Left colon (tissue), 2 donors: ENCODE data around the gene AQP10. TPM values are rescaled to one million over a fixed set of nuclear protein-coding genes. Genes with fewer than 3 reads are reported as not detected.
"Not testable (repeated sequence)": the region's sequence is repeated elsewhere in the genome, so short reads cannot be mapped to it uniquely, and the experiment has no call there.

ENCODE experiments used
- ATAC-seq: fragments of 200-7000 bp; cut with Tn5 transposase; one replicate; pipeline ENCODE4 v1.9.1; 2020; ENCODE audit warnings: mild to moderate bottlenecking, moderate library complexity
- DNase-seq, 2 donors: peaks; one replicate each; pipeline ENCODE4 v3.0.0-alpha.2; 2020
- intact Hi-C, 2 donors: fragments of 100-400 bp; cut with DNase I in 1 of 2; cut with micrococcal nuclease in 1 of 2; formaldehyde crosslinking; loops; one replicate each; pipeline versions ENCODE4 v1.11.2 to v1.14.0; 2022; cut with DNase I, micrococcal nuclease
- total RNA-seq, 2 donors: library from RNA; stranded (reverse); fragmentation: NEBNext Ultra II Directional; extraction: Animal tissue kit (Norgen Biotek cat#: 25700); gene quantifications; one replicate each; pipeline ENCODE4 v1.2.1, GENCODE V29; 2021
- donor health status: DM: no; HTN: no; CAD: no.
- donor health status: DM: yes; HTN: yes; CAD: no.

The AQP10 gene
- total RNA-seq, 2 donors from 2014 or later, result not detected

DNA sequence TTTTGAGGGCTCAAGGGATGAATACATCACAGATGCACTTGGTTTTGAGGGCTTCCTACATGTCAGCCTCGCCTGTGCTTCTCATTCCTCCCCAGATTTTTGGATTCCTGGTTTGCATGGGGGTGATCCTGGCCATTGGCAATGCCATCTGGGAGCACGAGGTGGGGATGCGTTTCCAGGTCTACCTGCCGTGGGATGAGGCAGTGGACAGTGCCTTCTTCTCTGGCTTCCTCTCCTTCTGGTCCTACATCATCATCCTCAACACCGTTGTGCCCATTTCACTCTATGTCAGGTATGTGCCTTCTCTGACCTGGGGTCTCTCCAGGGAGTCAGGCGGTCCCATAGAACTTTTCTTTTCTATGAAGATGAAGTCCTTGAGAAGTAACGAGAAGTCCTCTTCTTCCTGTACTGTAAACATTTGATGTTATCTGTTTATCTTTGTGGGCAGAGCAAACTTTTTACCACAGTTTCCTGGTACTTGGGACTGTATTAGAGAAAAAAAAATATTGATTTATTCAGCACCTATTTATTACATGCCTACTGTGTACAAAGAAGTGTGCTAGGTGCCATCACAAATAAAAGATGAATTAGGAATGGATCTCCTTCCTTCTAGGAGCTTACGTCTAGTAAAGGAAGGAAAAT is 16.5 kb downstream of the AQP10 start:
- DNase-seq (no peak), ATAC-seq (no peak)
- intact Hi-C loops, result no loop called here

DNA sequence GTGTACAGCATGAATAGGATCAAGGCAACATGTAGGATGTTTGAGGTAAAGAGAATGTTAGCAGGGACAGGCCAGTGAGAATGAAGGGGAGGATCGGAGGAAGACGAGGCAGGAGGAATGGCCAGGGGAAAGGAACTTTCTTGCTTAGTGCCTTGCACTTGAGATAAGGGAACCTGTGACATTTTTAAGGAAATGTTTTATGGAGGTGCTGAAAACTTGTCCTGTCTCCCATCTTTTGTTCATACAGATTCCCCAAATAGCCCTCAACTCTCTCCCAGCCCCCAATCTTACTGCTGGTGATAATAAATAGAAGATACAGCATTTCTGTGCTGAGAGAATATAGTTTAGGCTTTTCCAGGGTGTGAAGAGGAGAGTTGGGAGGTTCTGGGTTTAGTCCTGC is 18.0 kb downstream of the AQP10 start:
- intact Hi-C loops, result no loop called here
- ATAC-seq (no peak), DNase-seq (no peak)

DNA sequence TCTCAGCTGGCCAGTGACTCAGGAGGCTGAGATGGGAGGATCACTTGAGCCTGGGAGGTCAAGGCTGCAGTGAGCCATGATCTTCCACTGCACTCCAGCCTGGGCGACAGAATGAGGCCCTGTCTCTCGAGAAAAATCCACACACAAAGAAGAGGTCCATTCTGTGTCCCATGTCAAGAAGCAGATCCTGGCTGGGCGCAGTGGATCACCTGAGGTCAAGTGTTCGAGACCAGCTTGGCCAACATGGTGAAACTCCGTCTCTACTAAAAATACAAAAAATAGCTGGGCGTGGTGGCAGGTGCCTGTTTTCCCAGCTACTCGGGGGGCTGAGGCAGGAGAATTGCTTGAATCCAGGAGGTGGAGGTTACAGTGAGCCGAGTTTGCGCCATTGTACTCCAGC is 20.5 kb downstream of the AQP10 start:
- ATAC-seq, intact Hi-C loops, DNase-seq: not testable (repeated sequence)

DNA sequence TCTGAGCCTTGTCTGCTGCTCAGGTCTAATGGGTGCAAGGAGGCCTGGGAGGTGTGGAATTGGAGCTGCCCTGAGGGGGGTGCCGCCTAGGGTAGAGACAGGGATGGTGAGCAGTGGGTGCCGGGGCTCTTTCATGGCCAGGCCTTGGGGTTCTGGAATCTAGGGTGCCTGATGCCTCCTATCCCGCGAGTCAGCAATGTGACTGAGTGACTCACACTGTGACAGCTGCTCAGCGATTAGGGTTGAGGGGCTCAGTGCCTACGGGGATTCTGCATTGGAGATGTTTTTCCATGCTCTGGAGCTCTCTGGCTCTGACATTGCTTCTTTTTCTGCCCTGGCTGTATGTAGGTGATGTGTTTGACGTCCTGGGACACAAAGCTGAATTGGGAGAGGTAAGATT is 21.2 kb downstream of the AQP10 start:
- DNase-seq (no peak), ATAC-seq (no peak)
- intact Hi-C loops, result no loop called here

DNA sequence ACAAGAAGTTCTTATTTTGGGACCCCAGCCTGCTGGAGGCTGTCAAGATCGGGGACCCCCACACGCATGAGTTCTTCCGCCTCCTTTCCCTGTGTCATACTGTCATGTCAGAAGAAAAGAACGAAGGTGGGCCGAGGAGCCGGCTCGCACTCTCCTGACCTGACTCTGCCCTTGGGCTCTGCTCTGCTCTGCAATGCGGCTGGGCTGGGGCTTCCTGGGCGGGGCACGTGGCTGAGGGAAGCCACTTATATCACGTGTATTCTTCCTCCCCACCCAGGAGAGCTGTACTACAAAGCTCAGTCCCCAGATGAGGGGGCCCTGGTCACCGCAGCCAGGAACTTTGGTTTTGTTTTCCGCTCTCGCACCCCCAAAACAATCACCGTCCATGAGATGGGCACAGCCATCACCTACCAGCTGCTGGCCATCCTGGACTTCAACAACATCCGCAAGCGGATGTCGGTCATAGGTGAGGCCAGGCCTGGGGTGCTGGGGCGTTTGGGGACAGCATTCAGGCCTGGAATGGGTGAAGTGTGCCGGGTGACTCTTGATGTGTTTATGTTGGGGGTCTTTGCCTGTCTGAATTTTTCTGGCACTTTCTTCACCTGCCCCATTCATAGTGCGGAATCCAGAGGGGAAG is 22.1 kb downstream of the AQP10 start:
- DNase-seq (peak in 1 of 2 donors; percentile 42), ATAC-seq (peak; percentile 48)
- intact Hi-C loops, result no loop called here

DNA sequence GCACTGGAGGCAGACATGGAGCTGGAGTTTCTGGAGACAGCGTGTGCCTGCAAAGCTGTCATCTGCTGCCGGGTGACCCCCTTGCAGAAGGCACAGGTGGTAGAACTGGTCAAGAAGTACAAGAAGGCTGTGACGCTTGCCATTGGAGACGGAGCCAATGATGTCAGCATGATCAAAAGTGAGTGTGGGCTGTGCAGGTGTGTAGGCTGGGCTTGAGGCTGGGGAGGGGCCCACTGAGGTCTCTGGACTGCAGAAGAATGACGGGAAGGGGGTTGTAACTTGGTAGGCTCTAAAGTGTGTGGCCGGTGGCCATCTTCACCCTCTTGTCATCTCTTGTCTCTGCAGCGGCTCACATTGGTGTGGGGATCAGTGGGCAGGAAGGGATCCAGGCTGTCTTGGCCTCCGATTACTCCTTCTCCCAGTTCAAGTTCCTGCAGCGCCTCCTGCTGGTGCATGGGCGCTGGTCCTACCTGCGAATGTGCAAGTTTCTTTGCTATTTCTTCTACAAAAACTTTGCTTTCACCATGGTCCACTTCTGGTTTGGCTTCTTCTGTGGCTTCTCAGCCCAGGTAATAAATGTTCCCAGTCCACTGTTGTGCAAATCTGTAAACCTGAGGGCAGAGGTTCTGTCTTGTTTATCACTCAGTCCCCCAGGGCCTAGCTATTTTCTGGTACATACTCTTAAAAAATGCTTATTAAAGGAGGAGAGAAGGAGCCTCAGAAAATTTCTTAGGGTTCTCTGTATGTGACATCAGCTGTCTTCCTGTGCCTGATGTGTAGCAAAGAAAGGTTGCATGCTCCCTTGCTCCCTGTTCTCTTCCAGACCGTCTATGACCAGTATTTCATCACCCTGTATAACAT is 24.3 kb downstream of the AQP10 start:
- intact Hi-C loops, result no loop called here
- ATAC-seq (no peak), DNase-seq (peak in 1 of 2 donors; percentile 56)

DNA sequence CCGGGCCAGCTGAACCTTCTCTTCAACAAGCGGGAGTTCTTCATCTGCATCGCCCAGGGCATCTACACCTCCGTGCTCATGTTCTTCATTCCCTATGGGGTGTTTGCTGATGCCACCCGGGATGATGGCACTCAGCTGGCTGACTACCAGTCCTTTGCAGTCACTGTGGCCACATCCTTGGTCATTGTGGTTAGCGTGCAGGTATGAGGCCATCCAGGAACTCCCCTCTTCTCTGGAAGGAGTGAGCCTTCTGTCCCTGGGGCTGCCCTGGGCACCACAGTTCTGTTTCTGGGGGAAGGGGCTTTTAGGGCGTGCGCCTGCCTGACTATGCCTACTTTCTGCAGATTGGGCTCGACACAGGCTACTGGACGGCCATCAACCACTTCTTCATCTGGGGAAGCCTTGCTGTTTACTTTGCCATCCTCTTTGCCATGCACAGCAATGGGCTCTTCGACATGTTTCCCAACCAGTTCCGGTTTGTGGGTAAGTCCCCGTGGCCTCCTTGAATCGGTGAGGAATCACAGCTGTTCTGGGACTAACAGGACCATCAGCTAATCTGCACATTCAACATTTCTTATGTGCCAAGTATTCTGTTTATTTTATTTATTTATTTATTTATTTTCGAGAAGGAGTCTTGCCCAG is 25.5 kb downstream of the AQP10 start:
- ATAC-seq (no peak), DNase-seq (no peak)
- intact Hi-C loops, result no loop called here

DNA sequence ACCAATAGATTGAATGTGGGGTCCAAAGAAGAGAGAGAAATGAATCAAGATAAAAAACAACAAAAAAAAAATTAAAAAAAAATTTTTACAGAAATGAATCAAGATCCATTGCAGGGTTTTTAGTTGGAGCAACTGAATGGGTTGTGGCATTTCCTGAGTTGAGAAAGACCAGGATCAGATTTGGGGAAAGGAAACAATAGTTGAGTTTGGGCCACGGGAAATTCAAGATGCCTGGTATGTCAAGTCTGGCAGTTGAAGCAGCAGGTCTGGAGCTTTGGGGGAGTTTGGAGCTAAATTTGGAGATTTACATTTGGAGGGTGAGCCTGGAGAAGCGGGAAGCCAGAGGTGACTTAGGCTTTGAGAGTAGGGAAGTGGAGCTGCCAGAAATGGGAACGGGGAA is 27.1 kb downstream of the AQP10 start:
- ATAC-seq (no peak), DNase-seq (no peak)
- intact Hi-C loops, result no loop called here

DNA sequence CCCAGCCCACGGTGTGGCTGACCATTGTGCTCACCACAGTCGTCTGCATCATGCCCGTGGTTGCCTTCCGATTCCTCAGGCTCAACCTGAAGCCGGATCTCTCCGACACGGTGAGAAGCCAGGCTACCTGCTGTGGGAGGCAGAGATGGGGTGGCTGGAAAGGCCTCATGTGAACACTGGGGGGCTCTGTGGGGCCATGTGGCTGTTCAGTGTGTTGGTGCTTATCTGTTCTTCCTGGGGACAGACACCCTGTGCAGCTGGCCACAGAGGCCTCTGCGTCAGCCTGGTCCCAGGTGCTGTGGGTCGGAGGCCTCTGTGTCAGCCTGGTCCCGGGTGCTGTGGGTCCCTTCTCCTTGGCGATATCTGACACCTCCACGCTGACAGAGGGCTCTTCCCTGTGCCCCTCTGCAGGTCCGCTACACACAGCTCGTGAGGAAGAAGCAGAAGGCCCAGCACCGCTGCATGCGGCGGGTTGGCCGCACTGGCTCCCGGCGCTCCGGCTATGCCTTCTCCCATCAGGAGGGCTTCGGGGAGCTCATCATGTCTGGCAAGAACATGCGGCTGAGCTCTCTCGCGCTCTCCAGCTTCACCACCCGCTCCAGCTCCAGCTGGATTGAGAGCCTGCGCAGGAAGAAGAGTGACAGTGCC is 27.7 kb downstream of the AQP10 start:
- no peak for DNase-seq
- intact Hi-C loops, result no loop called here
- no peak for ATAC-seq

DNA sequence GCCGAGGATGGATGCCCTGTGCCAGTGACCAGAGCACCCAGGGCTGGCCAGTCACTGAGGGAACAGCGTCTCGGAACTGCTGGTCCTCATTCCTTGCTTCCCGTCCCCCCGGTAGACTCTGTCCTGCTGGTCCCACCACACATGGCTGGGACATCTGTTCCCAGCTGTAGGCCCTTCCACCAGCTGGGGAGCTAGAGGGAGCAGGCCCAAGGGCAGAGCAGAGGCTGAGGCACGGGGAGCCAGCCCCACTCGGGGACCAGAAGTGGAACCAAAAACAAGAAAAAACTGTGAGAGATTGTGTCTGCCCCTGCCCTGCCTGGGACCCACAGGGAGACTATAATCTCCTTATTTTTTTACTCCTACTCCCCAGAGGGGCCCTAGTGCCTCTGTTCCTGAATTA is 28.2 kb downstream of the AQP10 start:
- ATAC-seq (no peak), DNase-seq (no peak)
- intact Hi-C loops, result no loop called here

DNA sequence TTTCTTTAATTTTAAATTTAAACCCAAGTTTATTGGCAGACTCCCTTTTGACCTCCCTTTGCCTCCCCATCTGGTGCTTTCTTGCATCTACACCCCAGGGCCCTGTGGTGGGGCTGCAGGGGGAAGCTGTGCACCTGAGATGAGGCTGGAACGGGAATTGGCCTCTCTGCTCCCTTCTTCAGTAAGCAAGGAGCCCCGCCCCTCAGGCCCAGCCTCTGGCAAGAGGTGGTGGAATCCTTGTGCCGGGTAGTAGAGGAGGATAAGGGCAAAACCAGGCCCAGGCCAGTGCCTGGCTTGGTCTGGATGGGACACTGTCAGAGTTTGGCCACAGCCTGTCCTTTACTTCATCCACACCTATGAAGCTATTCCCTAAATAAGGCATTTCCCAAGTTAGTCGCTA is 29.5 kb downstream of the AQP10 start:
- peak in 1 of 2 donors; percentile 68 for DNase-seq
- intact Hi-C loops, result no loop called here

DNA sequence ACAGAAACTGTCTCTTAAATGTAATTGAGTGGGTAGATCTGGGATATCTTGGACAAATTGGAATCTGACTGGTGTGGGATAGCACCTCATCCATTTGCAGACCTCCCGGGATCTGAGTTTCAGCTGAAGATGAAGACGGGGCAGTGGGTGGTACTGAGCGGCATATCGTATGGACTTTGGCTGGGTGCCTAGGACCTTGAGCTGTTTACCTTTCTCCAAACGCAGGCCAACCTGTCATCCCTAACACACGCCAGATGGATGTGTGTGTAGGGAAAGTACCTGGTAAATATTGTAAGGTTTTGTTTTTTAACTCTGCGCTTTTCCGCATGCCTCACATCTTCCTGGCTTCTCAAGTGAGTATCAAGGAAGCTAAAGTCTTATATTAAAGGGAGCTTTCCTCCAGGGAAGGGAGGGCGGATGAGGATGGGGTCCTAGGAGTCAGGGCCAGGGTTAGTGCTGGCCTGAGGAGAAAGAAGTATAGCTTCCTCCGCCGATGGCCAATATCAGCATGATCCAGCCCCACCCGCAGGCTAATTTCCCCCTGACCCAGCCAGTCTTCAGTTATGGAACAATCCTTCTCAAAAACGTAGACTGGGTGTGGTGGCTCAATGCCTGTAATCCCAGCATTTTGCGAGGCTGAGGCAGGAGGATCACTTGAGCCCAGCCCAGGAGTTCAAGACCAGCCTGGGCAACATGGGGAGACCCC is 30.6 kb downstream of the AQP10 start:
- intact Hi-C loops, result no loop called here
- peak; percentile 49 for ATAC-seq
- DNase-seq, result peak; percentile 60 to 71

More for the DNA sequence above, 29.5 kb downstream of the AQP10 start:
- ATAC-seq, result no peak

DNA sequence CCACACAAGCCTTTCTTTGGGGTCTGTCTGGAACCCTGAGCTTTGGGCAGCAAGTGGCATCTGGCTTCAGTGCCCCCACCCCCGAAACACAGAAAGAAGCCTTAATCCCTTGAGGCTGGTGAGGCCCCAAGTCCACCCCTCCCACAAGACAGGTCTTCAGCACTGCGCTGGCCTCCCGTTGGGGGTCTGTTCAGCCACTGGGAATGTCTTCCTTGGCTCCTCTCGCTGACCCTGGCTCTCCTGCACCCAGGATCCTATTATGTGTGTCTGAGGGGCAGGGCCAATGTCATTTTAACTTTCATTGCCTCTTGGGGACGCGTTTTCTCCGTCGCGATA is 31.3 kb downstream of the AQP10 start:
- intact Hi-C loops, result no loop called here
- no peak for DNase-seq
- no peak for ATAC-seq

DNA sequence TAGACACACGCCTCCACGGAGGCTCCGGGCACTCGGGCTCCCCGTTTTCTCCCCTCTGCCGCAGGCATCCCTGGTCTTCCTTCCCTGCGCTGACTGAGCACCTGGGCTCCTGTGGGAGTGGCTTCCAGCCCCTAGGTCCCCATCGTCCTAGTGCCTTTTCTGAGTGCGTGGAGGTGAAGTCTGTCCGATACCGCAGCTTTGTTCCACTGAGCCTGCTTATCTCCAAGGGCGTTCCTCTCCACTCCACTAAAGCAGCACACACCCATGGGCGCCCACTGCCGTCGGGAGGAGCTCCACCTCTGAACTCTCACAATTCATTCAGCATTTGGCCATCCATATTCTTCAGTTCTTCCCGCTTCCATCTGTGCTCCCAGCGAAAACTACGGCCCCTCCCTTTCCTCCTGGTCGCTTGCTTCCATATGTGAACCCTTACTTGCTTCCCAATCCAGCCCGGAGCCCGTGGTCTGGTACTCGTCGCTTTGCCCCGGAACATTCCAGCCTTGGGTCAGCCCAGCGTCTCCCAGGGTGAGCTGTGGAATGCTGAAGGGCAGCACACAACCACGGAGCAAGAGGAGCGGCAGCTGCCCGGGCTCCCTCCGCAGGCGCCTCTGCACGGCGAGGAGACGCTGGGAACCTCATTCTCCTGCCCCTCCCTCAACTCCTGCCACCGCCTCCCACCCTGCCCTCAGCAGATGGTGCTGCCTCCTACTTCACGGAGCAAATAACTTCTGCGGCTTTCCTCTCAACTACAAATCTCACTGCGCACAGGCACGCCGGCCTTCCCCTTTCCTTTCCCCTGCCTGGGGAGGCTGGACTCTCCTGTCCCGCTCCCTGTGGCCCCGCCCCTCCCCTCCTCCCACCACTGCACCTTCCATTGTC is 31.9 kb downstream of the AQP10 start:
- ATAC-seq, result peak; percentile 74
- intact Hi-C loops, result no loop called here
- peak; percentile 70 to 76 for DNase-seq

DNA sequence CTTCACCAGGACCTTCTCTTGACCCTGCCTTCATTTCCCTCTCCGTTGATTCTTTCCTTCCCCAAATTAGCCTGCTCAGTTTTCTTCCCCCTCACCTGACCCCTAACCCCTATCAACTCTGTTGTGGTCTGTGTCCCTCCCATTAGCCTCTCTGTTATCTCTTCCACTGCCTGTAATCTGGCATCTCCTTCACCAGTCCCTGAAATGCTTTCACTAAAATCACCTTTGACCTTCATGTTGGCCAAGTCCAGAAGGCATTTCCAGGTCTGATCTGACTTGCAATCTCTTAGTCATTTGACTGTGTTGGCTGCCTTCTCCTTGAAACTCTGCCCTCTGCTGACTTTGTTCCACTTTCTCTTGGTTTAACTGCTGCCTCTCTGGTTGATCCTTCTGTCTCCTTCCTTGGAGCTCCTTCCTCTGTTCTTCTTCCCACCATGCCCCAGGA is 32.6 kb downstream of the AQP10 start:
- DNase-seq (peak in 1 of 2 donors; percentile 66), ATAC-seq (peak; percentile 62)
- intact Hi-C loops, result no loop called here

DNA sequence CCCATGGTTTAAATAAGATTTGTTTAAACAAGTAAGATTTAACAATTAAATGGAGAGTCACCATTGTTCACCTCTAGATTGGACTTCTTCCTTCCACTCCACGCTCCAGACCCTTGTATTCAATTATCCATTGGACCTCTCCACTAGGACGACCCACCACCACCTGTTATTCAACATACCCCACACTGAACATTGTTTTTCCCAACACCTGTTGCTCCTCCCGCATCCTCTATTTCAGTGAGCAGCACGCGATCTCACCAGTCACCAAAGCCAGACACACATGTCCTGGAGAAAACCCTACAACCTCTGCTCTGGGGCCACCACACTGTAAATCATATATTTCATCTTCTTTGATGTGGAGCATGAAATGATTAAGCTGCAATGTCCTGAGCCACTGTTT is 33.1 kb downstream of the AQP10 start:
- DNase-seq (no peak), ATAC-seq (no peak)
- intact Hi-C loops, result no loop called here

DNA sequence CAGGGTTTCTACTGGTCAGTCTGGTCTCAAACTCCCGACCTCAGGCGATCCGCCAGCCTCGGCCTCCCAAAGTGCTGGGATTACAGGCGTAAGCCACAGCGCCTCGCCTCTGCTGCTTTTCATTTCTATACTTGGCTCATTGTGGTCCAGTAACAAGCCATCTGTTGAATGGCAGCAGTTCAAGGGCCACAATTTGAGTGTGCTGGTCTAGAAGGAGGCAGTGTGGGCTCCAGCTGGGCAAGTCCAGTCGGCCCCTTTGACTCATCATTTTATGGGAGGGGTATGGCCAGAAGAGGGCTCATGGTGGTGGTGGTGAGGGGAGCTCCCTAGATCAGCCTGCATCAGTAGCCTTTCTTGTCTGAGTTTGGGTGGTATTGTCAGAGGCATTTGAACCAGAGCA is 37.6 kb downstream of the AQP10 start:
- intact Hi-C loops, result no loop called here
- ATAC-seq, result no peak

DNA sequence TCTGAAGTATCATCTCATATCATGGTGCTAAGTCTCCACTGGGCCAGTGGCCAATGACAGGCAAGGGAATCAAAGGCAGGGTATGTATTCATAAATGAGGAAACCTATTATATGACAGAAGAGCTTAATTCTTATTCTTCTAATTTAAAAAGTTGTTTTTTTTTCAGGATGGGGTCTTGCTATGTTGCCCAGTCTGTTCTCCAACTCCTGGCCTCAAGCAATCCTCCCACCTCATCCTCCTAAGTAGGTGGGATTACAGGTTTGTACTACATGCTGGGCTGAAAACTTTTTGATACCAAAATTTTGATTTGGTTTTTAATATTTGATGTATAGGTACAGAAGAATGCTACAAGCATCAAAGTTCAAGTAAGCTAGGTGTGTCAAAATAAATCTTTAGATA is 39.4 kb downstream of the AQP10 start:
- ATAC-seq (no peak), DNase-seq (no peak)
- intact Hi-C loops, result no loop called here

More for the DNA sequence above, 37.6 kb downstream of the AQP10 start:
- no peak for DNase-seq
